NB4 (cell line): ENCODE measurements around the gene CNN2.

Experiments used
- DNase-seq: peaks from one replicate; pipeline ENCODE4 v3.0.0; 2010; ENCODE audit warnings: low read depth
- H3K4me3 ChIP-seq: one replicate; pipeline ENCODE4 v1.5.1; 2011; ENCODE audit warnings: mild to moderate bottlenecking, low read depth, low read length, moderate library complexity
- MYC ChIP-seq: IDR thresholded peaks from 2 replicates; pipeline ENCODE4 v1.6.1; 2011; ENCODE audit warnings: low read depth, low read length
- POLR2A ChIP-seq: IDR thresholded peaks from 2 replicates; pipeline ENCODE4 v1.6.1; 2011; ENCODE audit warnings: mild to moderate bottlenecking; ENCODE audit not compliant: insufficient read length; ENCODE audit errors: extremely low read depth
- TF ChIP-seq, protein P1 (sequence below): IDR thresholded peaks from one replicate; pipeline ENCODE4 v1.5.1; 2012; ENCODE audit warnings: low read depth, low read length
- TF ChIP-seq, protein P2 (sequence below): IDR thresholded peaks from 2 replicates; pipeline ENCODE4 v1.6.1; 2011; ENCODE audit warnings: low read depth, low read length

CNN2 gene

DNA sequence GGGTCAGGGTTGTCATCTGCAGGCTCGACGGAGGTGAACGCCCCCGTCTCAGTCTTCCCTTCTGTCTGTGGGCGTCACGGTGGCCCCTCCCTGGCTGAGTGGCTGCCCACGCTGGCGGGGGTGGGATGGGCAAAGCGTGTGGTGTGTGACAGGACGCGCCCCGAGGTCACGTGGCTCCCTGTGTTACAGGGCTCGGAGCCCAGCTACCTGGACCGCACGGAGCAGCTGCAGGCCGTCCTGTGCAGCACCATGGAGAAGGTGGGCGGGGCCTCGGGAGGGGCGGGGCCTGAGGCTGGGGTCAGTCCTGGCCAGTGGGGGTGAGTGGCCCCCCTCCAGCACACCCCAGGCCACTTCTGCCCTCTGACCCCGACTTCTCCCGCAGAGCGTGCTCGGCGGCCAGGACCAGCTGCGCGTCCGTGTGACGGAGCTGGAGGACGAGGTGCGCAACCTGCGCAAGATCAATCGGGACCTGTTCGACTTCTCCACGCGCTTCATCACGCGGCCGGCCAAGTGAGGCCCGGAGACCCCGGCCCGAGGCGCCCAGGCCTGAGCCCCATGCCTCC lies 32.5 kb upstream of the CNN2 start:
- H3K4me3 ChIP-seq, result no peak overlapping the region
- DNase-seq, result no peak
- TF ChIP-seq, protein P1, sequence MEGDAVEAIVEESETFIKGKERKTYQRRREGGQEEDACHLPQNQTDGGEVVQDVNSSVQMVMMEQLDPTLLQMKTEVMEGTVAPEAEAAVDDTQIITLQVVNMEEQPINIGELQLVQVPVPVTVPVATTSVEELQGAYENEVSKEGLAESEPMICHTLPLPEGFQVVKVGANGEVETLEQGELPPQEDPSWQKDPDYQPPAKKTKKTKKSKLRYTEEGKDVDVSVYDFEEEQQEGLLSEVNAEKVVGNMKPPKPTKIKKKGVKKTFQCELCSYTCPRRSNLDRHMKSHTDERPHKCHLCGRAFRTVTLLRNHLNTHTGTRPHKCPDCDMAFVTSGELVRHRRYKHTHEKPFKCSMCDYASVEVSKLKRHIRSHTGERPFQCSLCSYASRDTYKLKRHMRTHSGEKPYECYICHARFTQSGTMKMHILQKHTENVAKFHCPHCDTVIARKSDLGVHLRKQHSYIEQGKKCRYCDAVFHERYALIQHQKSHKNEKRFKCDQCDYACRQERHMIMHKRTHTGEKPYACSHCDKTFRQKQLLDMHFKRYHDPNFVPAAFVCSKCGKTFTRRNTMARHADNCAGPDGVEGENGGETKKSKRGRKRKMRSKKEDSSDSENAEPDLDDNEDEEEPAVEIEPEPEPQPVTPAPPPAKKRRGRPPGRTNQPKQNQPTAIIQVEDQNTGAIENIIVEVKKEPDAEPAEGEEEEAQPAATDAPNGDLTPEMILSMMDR, result no peak
- TF ChIP-seq MYC (no peak), POLR2A (no peak)
- TF ChIP-seq, protein P2, sequence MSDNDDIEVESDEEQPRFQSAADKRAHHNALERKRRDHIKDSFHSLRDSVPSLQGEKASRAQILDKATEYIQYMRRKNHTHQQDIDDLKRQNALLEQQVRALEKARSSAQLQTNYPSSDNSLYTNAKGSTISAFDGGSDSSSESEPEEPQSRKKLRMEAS, result no peak

DNA sequence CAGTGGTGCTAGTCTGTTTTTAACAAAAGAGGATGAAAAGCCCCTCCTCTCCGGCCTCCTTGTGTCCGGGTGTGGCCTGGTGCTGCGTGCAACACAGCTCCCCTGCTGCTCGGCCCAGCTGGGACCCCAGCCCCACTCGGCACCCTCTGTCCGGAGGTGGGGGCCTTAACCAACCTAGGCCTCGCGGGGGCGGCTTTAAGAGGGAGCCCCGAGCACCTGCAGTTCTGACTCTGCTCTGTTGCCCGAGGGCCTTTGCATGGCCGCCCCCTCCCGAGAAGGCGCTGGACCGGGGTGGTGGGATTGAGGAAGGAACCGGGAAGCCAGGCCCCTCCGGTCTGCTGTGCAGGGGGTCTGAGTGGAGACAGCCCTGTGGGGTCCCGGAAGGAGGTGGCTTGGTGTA lies 31.9 kb upstream of the CNN2 start:
- TF ChIP-seq MYC (no peak), POLR2A (no peak)
- TF ChIP-seq, protein P2, result no peak
- TF ChIP-seq, protein P1, result no peak
- DNase-seq, result no peak
- H3K4me3 ChIP-seq, result no peak overlapping the region

DNA sequence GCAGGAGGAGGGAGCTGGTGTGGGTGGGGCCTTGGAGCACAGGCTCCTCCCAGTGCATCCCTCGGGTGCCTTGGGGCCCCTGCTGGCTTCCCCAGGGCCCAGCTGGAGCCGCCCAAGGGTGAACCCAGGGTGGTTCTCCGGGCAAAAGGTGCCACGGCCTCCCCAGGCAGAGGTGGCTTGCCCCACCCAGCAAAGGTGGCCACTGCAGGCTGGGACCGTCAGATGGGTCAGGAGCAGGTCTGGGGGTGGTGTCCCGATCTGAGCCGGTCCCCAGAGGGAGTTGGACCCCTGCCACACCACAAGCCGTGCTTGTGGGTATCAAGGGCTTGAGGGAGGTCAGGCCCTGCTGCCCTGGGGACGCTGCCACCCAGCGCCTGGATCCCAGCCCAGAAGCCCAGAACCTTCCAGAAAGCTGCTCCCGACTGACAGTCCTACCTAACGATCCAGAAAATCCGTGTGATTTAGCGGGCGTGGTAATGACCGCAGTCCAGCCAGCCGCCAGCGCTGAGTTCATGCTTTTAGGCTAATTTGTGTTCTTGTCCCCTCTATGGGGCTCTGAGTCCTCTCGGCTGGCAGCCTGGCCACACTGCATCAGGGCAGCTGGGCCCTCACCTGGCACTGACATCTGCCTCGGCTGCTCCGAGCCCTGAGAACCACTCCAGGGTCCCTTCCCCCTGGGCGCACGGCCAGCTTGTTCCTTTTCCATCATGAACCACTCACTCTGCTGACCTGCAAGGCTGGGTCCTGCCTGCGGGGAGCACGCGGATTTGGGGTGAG lies 31.2 kb upstream of the CNN2 start:
- no peak for DNase-seq
- no peak for TF ChIP-seq MYC
- TF ChIP-seq, protein P2, result no peak
- TF ChIP-seq, protein P1, result no peak
- TF ChIP-seq POLR2A, result no peak
- no peak overlapping the region for H3K4me3 ChIP-seq

DNA sequence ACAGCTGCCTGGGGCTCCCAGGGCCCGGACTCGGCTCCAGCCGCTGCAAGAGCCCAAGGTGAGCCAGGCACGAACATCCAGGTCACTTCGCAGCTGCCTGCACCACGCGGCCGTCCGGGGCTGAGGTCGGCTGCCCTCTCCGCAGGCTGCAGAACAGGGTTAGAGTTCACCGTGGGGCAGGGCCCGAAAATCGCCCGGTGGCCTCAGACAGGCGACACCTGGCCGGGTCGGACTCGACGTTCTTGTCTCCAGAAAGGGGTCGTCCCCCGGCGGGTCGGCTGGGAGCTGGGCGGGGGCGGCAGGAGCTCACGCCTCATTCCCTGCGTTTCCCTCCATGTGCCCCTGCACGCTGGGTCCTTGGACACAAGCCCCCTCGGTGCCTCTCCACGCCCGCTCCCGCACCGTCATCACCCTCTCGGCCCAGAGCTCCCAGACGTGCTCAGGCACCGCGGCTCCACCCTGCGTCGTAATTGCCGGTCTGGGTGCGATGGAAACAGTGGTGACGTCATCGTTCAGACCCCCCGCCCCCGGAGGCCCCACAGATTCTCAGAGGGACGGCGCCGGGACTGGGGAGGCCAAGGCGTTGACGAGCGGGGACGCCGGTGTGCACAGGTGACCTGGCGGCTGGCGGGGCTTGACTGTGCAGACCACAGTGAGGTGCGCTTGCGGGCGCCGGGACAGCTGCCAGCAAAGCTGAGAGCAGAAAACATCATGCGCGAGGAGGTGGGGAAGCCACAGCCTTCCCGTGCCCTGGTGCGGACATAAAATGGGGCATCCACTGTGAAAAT lies 30.2 kb upstream of the CNN2 start:
- TF ChIP-seq POLR2A, result no peak
- peak; percentile 52 for DNase-seq
- no peak overlapping the region for H3K4me3 ChIP-seq

DNA sequence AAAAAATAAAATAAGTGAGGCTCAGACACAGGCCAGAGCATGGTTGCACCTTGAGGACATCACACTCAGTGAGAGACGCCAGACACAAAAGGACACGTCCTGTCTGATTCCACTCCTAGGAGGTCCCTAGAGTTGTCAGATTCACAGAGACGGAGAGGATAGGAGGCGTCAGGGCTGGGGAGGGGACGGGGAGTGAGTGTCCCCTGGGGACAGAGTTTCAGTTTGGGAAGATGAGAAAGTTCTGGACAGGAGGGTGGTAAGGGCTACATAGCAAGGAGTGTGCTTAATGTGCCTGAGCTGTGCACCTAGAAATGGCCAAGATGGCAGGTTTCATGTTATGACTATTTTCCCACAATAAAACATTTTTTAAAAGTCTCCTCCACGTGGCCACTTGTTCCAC lies 28.3 kb upstream of the CNN2 start:
- no peak for DNase-seq
- no peak for TF ChIP-seq POLR2A
- TF ChIP-seq, protein P2, result no peak
- TF ChIP-seq, protein P1, result no peak
- TF ChIP-seq MYC, result no peak
- H3K4me3 ChIP-seq, result no peak overlapping the region

DNA sequence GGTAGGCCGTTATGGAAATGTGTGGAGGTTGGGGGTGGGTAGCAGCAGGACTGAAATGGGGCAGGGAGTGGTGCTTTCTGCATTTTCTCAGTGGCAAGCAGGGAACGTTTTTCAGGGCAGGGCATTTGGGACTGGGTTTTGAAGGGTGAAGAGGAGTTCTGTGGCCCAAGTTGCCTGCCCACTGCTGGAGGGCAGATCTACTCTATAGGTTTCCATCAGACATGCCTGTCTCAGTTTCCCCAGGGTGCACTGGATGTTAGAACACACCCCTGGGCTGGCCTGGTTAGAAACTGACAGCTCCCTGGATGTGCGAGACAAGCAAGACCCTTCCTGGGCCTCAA lies 27.1 kb upstream of the CNN2 start:
- TF ChIP-seq POLR2A, result no peak
- TF ChIP-seq, protein P1, result no peak
- no peak for TF ChIP-seq MYC
- TF ChIP-seq, protein P2, result no peak

More for the DNA sequence above, 27.1 kb upstream of the CNN2 start:
- no peak for DNase-seq
- no peak overlapping the region for H3K4me3 ChIP-seq
